Liver (tissue), 9 donors: ENCODE data around the gene CD209. TPM values are rescaled to one million over a fixed set of nuclear protein-coding genes. Genes with fewer than 3 reads are reported as not detected.

Source experiments
- DNase-seq: peaks from one replicate; pipeline ENCODE4 v3.0.0-alpha.2; 2017; ENCODE audit warnings: low spot score
- H3K27ac ChIP-seq, 2 donors: one replicate each; pipeline ENCODE4 v1.7.0; 2013; ENCODE audit warnings: inconsistent platforms in 2 of 2, low read length in 2 of 2, control low read depth in 1 of 2, low read depth in 1 of 2, mild to moderate bottlenecking in 1 of 2
- H3K27me3 ChIP-seq, 4 donors: one replicate each; pipeline versions ENCODE4 v1.6.1 to v1.7.0; 2013; ENCODE audit warnings: low read length in 3 of 4, inconsistent platforms in 1 of 4, mild to moderate bottlenecking in 1 of 4, moderate library complexity in 1 of 4; ENCODE audit not compliant: control insufficient read depth in 4 of 4, insufficient read depth in 4 of 4
- H3K36me3 ChIP-seq, 4 donors: one replicate each; pipeline versions ENCODE4 v1.6.1 to v1.7.0; 2013; ENCODE audit warnings: low read length in 3 of 4, mild to moderate bottlenecking in 3 of 4, low read depth in 1 of 4, moderate library complexity in 1 of 4; ENCODE audit not compliant: control insufficient read depth in 4 of 4, insufficient read depth in 3 of 4
- H3K4me1 ChIP-seq, 4 donors: one replicate each; pipeline versions ENCODE4 v1.6.1 to v1.7.0; 2013; ENCODE audit warnings: low read length in 3 of 4, mild to moderate bottlenecking in 3 of 4, moderate library complexity in 1 of 4; ENCODE audit not compliant: control insufficient read depth in 4 of 4, insufficient read depth in 4 of 4
- H3K4me3 ChIP-seq, 3 donors: one replicate each; pipeline versions ENCODE4 v1.6.1 to v1.7.0; 2013; ENCODE audit warnings: low read length in 3 of 3, control low read depth in 1 of 3, low read depth in 1 of 3, mild to moderate bottlenecking in 1 of 3
- H3K9ac ChIP-seq, 2 donors: one replicate each; pipeline ENCODE4 v1.7.0; 2013; ENCODE audit warnings: low read length in 2 of 2, mild to moderate bottlenecking in 2 of 2, moderate library complexity in 2 of 2, control low read depth in 1 of 2, low read depth in 1 of 2
- H3K9me3 ChIP-seq, 4 donors: one replicate each; pipeline versions ENCODE4 v1.6.1 to v1.7.0; 2013; ENCODE audit warnings: low read length in 3 of 4; ENCODE audit not compliant: control insufficient read depth in 4 of 4
- EGR1 ChIP-seq, 2 donors: IDR thresholded peaks; 2 replicates each; pipeline ENCODE4 v1.6.1; 2016 to 2018; ENCODE audit warnings: antibody characterized with exemption in 2 of 2, low read depth in 2 of 2
- FOXA1 ChIP-seq: IDR thresholded peaks from 2 replicates; pipeline ENCODE4 v1.6.1; 2016; ENCODE audit warnings: antibody characterized with exemption
- GABPA ChIP-seq, 2 donors: IDR thresholded peaks in 1 of 2; conservative IDR thresholded peaks in 1 of 2; 2 replicates each; pipeline ENCODE4 v1.6.1; 2016; ENCODE audit warnings: antibody characterized with exemption in 2 of 2, mild to moderate bottlenecking in 1 of 2, moderate library complexity in 1 of 2
- HNF4A ChIP-seq, 2 donors: conservative IDR thresholded peaks; 2 replicates each; pipeline ENCODE4 v1.6.1; 2016; ENCODE audit warnings: antibody characterized with exemption in 2 of 2, mild to moderate bottlenecking in 2 of 2
- JUND ChIP-seq, 2 donors: IDR thresholded peaks; 2 replicates each; pipeline ENCODE4 v1.6.1; 2016; ENCODE audit warnings: antibody characterized with exemption in 2 of 2
- RAD21 ChIP-seq, 2 donors: IDR thresholded peaks; 2 replicates each; pipeline ENCODE4 v1.6.1; 2016; ENCODE audit warnings: antibody characterized with exemption in 2 of 2, mild to moderate bottlenecking in 2 of 2
- REST ChIP-seq: IDR thresholded peaks from 2 replicates; pipeline ENCODE4 v1.6.1; 2016; ENCODE audit warnings: antibody characterized with exemption, mild to moderate bottlenecking
- YY1 ChIP-seq: IDR thresholded peaks from 2 replicates; pipeline ENCODE4 v1.6.1; 2016; ENCODE audit warnings: antibody characterized with exemption, mild to moderate bottlenecking
- ZBTB33 ChIP-seq: IDR thresholded peaks from 2 replicates; pipeline ENCODE4 v1.6.1; 2016; ENCODE audit warnings: antibody characterized with exemption
- WGBS: extraction: QIAGEN DNeasy Blood & Tissue Kit; methylation state at CpG from one replicate; pipeline ENCODE4 v1.1.7; 2013; 5-methylcytosine and 5-hydroxymethylcytosine counted together
- polyA plus RNA-seq, 2 donors: library from polyadenylated mRNA; stranded (reverse) in 1 of 2; unstranded in 1 of 2; fragments of 200-250 nt in 1 of 2; fragments of >200 nt in 1 of 2; fragmentation: Nextera tagmentation in 1 of 2; extraction: Ambion mirVana in 1 of 2; gene quantifications; one replicate each; pipeline versions ENCODE4 v1.2.1 to v1.2.3, GENCODE V29; 2013 to 2015
- total RNA-seq, 2 donors: library from RNA; depleted of rRNA; stranded (reverse); fragments of >200 nt; gene quantifications; one replicate each; pipeline ENCODE4 v1.2.3, GENCODE V29; 2014
- donor health status: healthy.
- donor health status: healthy.
- donor health status: healthy.
- donor health status: healthy.
- donor health status: healthy.

CD209 gene
- total and polyA plus RNA-seq, 4 donors: 0.44 to 3.5 (median 1.8) TPM

- Histone ChIP-seq H3K9me3 (peaks cover 0 to 3% (median 0%) of the 10 kb centered on the region in 4 donors), H3K4me1 (peaks cover 0 to 5% (median 1%) of the 10 kb centered on the region in 4 donors), H3K27ac (no peak overlapping the region), H3K27me3 (peaks cover 0 to 2% (median under 1%) of the 10 kb centered on the region in 4 donors), H3K4me3 (no peak overlapping the region), H3K36me3 (peaks cover 0 to 1% (median 0%) of the 10 kb centered on the region in 4 donors), H3K9ac (no peak overlapping the region)
- TF ChIP-seq REST: no peak
- TF ChIP-seq EGR1 (IDR thresholded peaks at IDR 0.05; ENCODE audit: low read depth in 2 of 2): no peak
- TF ChIP-seq JUND (IDR thresholded peaks at IDR 0.05): no peak
- 28% methylated on average over 8 of the region's 8 CpGs for WGBS
- DNase-seq: no peak
Observed at GRCh38 chr19:7783991-7784423, 36.7 kb upstream of the CD209 start.

- Histone ChIP-seq H3K9ac (no peak overlapping the region), H3K27me3 (no peaks in the 10 kb centered on the region), H3K27ac (no peak overlapping the region), H3K4me1 (peaks cover 0 to 3% (median 0%) of the 10 kb centered on the region in 4 donors), H3K4me3 (no peak overlapping the region), H3K36me3 (peaks cover 0 to 1% (median 0%) of the 10 kb centered on the region in 4 donors), H3K9me3 (peaks cover 0 to 3% (median 0%) of the 10 kb centered on the region in 4 donors)
- TF ChIP-seq HNF4A (conservative IDR thresholded peaks at IDR 0.05): no peak
- TF ChIP-seq GABPA (IDR thresholded peaks at IDR 0.05 in 1 of 2, conservative IDR thresholded peaks at IDR 0.05 in 1 of 2): no peak
- no peak for TF ChIP-seq RAD21 (IDR thresholded peaks at IDR 0.05)
- TF ChIP-seq FOXA1: no peak
- TF ChIP-seq ZBTB33: no peak
- TF ChIP-seq JUND (IDR thresholded peaks at IDR 0.05): no peak
- DNase-seq: no peak
- WGBS: 65% methylated on average over 12 of the region's 12 CpGs
Observed at GRCh38 chr19:7781157-7781556, 33.8 kb upstream of the CD209 start.

GRCh38 chr19:7779631-7780486, 32.5 kb upstream of the CD209 start:
- no peak for DNase-seq
- TF ChIP-seq YY1: no peak
- no peak overlapping the region for H3K27ac ChIP-seq
- no peaks in the 10 kb centered on the region for H3K27me3 ChIP-seq
- no peak overlapping the region for H3K4me3 ChIP-seq
- 69% methylated on average over 26 of the region's 26 CpGs for WGBS
- H3K36me3 ChIP-seq: no peaks in the 10 kb centered on the region
- H3K4me1 ChIP-seq: peaks cover 0 to 3% (median 0%) of the 10 kb centered on the region in 4 donors
- no peak overlapping the region for H3K9ac ChIP-seq
- H3K9me3 ChIP-seq: peaks cover 0 to 3% (median 0%) of the 10 kb centered on the region in 4 donors
